HUES6 (cell line): ENCODE measurements around the gene SMIM44.

Source experiments
- H3K27ac ChIP-seq: 2 replicates; pipeline ENCODE4 v1.7.0; 2013; ENCODE audit warnings: low read depth, mild to moderate bottlenecking, low read length, inconsistent platforms
- H3K27me3 ChIP-seq: 2 replicates; pipeline ENCODE4 v1.6.1; 2013; ENCODE audit warnings: low read length; ENCODE audit not compliant: control insufficient read depth, insufficient read depth
- H3K36me3 ChIP-seq: 2 replicates; pipeline ENCODE4 v1.6.1; 2013; ENCODE audit warnings: low read length; ENCODE audit not compliant: control insufficient read depth, insufficient read depth
- H3K4me1 ChIP-seq: 2 replicates; pipeline ENCODE4 v1.6.1; 2013; ENCODE audit warnings: low read length; ENCODE audit not compliant: control insufficient read depth, insufficient read depth
- H3K4me3 ChIP-seq: 2 replicates; pipeline ENCODE4 v1.5.1; 2013; ENCODE audit warnings: low read depth, low read length
- H3K9ac ChIP-seq: one replicate; pipeline ENCODE4 v1.6.1; 2013; ENCODE audit warnings: mild to moderate bottlenecking, low read length
- H3K9me3 ChIP-seq: 2 replicates; pipeline ENCODE4 v1.6.1; 2013; ENCODE audit warnings: low read depth, low read length; ENCODE audit not compliant: control insufficient read depth, insufficient read depth

Gene SMIM44

GRCh38 chr19:3471954-3472655 lies 11.1 kb downstream of the SMIM44 start:
- peaks cover 36% of the 10 kb centered on the region for H3K27me3 ChIP-seq
- H3K27ac ChIP-seq = no peak overlapping the region
- H3K9ac ChIP-seq = no peak overlapping the region
- H3K9me3 ChIP-seq = peaks cover 9% of the 10 kb centered on the region
- no peaks in the 10 kb centered on the region for H3K4me1 ChIP-seq
- no peaks in the 10 kb centered on the region for H3K36me3 ChIP-seq
- H3K4me3 ChIP-seq = no peak overlapping the region

- H3K27me3 ChIP-seq = peaks cover 40% of the 10 kb centered on the region
- no peaks in the 10 kb centered on the region for H3K36me3 ChIP-seq
- H3K9me3 ChIP-seq = peaks cover 9% of the 10 kb centered on the region
- no peak overlapping the region for H3K4me3 ChIP-seq
- no peak overlapping the region for H3K9ac ChIP-seq
- no peaks in the 10 kb centered on the region for H3K4me1 ChIP-seq
- H3K27ac ChIP-seq = no peak overlapping the region
These were observed 12.6 kb downstream of the SMIM44 start for GRCh38 chr19:3470500-3471128.

GRCh38 chr19:3469638-3470499 lies 13.4 kb downstream of the SMIM44 start:
- no peaks in the 10 kb centered on the region for H3K4me1 ChIP-seq
- no peak overlapping the region for H3K9ac ChIP-seq
- no peaks in the 10 kb centered on the region for H3K36me3 ChIP-seq
- no peak overlapping the region for H3K27ac ChIP-seq
- H3K4me3 ChIP-seq = no peak overlapping the region
- peaks cover 43% of the 10 kb centered on the region for H3K27me3 ChIP-seq
- peaks cover 9% of the 10 kb centered on the region for H3K9me3 ChIP-seq

- H3K4me3 ChIP-seq = no peak overlapping the region
- peaks cover 56% of the 10 kb centered on the region for H3K27me3 ChIP-seq
- H3K9me3 ChIP-seq = peaks cover 9% of the 10 kb centered on the region
These were observed 15.0 kb downstream of the SMIM44 start for GRCh38 chr19:3468211-3468610.

GRCh38 chr19:3467437-3468198 lies 15.6 kb downstream of the SMIM44 start:
- Histone ChIP-seq H3K4me1 (no peaks in the 10 kb centered on the region), H3K9me3 (peaks cover 9% of the 10 kb centered on the region), H3K27ac (no peak overlapping the region), H3K36me3 (no peaks in the 10 kb centered on the region), H3K4me3 (no peak overlapping the region), H3K27me3 (peaks cover 62% of the 10 kb centered on the region), H3K9ac (no peak overlapping the region)

More at GRCh38 chr19:3468211-3468610, 15.0 kb downstream of the SMIM44 start:
- Histone ChIP-seq H3K36me3 (no peaks in the 10 kb centered on the region), H3K27ac (no peak overlapping the region), H3K4me1 (no peaks in the 10 kb centered on the region), H3K9ac (no peak overlapping the region)

GRCh38 chr19:3466635-3467034 lies 16.6 kb downstream of the SMIM44 start:
- no peak overlapping the region for H3K27ac ChIP-seq
- H3K9ac ChIP-seq = no peak overlapping the region
- H3K4me1 ChIP-seq = no peaks in the 10 kb centered on the region
- peaks cover 9% of the 10 kb centered on the region for H3K9me3 ChIP-seq
- H3K27me3 ChIP-seq = peaks cover 69% of the 10 kb centered on the region
- H3K4me3 ChIP-seq = no peak overlapping the region
- no peaks in the 10 kb centered on the region for H3K36me3 ChIP-seq

- no peak overlapping the region for H3K27ac ChIP-seq
- H3K9me3 ChIP-seq = peaks cover 9% of the 10 kb centered on the region
- H3K4me3 ChIP-seq = no peak overlapping the region
- no peaks in the 10 kb centered on the region for H3K4me1 ChIP-seq
- H3K9ac ChIP-seq = no peak overlapping the region
- peaks cover 68% of the 10 kb centered on the region for H3K27me3 ChIP-seq
- no peaks in the 10 kb centered on the region for H3K36me3 ChIP-seq
These were observed 17.7 kb downstream of the SMIM44 start for GRCh38 chr19:3465552-3465951.

GRCh38 chr19:3464587-3465235 lies 18.5 kb downstream of the SMIM44 start:
- no peak overlapping the region for H3K9ac ChIP-seq
- no peaks in the 10 kb centered on the region for H3K36me3 ChIP-seq
- peaks cover 9% of the 10 kb centered on the region for H3K9me3 ChIP-seq
- no peak overlapping the region for H3K27ac ChIP-seq
- peaks cover 4% of the 10 kb centered on the region for H3K4me1 ChIP-seq
- H3K27me3 ChIP-seq = peaks cover 67% of the 10 kb centered on the region
- peak overlapping the region; percentile 46 for H3K4me3 ChIP-seq

- Histone ChIP-seq H3K27ac (no peak overlapping the region), H3K36me3 (no peaks in the 10 kb centered on the region), H3K4me1 (peaks cover 11% of the 10 kb centered on the region), H3K9ac (peak overlapping the region; percentile 46), H3K27me3 (peaks cover 67% of the 10 kb centered on the region), H3K4me3 (peak overlapping the region; percentile 57), H3K9me3 (peaks cover 9% of the 10 kb centered on the region)
These were observed 19.3 kb downstream of the SMIM44 start for GRCh38 chr19:3463714-3464586.
